ENCODE results near the gene C6orf15.
A peak's percentile ranks its signal among the peaks of the same experiment; 100 is the strongest.
"Not testable (repeated sequence)": the region's sequence is repeated elsewhere in the genome, so short reads cannot be mapped to it uniquely, and the experiment has no call there.

Gene C6orf15

GRCh38 chr6:31098449-31098938, 13.9 kb downstream of the C6orf15 start:
- DNase-seq: no peak

GRCh38 chr6:31096656-31097055, 15.7 kb downstream of the C6orf15 start:
- peak; percentile 27 for DNase-seq

GRCh38 chr6:31096215-31096614, 16.2 kb downstream of the C6orf15 start:
- no peak for DNase-seq

- peak; percentile 37 for DNase-seq
Observed at GRCh38 chr6:31094389-31094881, 17.9 kb downstream of the C6orf15 start.

GRCh38 chr6:31092769-31093505, 19.4 kb downstream of the C6orf15 start:
- peak; percentile 83 for DNase-seq

- DNase-seq: no peak
Observed at GRCh38 chr6:31092238-31092637, 20.1 kb downstream of the C6orf15 start.

GRCh38 chr6:31091680-31092079, 20.7 kb downstream of the C6orf15 start:
- no peak for DNase-seq

GRCh38 chr6:31090973-31091364, 21.4 kb downstream of the C6orf15 start:
- DNase-seq: no peak

- DNase-seq: no peak
Observed at GRCh38 chr6:31090275-31090972, 22.0 kb downstream of the C6orf15 start.

- peak; percentile 87 for DNase-seq
Observed at GRCh38 chr6:31087494-31088089, 24.8 kb downstream of the C6orf15 start.

- no peak for DNase-seq
Observed at GRCh38 chr6:31086788-31087440, 25.5 kb downstream of the C6orf15 start.

- peak; percentile 52 for DNase-seq
Observed at GRCh38 chr6:31083742-31084354, 28.5 kb downstream of the C6orf15 start.

- DNase-seq: no peak
Observed at GRCh38 chr6:31081872-31082271, 30.5 kb downstream of the C6orf15 start.

GRCh38 chr6:31079656-31080261, 32.6 kb downstream of the C6orf15 start:
- peak; percentile 75 for DNase-seq

- no peak for DNase-seq
Observed at GRCh38 chr6:31076611-31077010, 35.8 kb downstream of the C6orf15 start.

- no peak for DNase-seq
Observed at GRCh38 chr6:31075528-31075927, 36.8 kb downstream of the C6orf15 start.

GRCh38 chr6:31074401-31074800, 38.0 kb downstream of the C6orf15 start:
- no peak for DNase-seq

GRCh38 chr6:31070711-31071197, 41.6 kb downstream of the C6orf15 start:
- DNase-seq: no peak

- peak; percentile 71 for DNase-seq
Observed at GRCh38 chr6:31068669-31069340, 43.6 kb downstream of the C6orf15 start.

GRCh38 chr6:31067891-31068668, 44.3 kb downstream of the C6orf15 start:
- not testable (repeated sequence) for DNase-seq

- not testable (repeated sequence) for DNase-seq
Observed at GRCh38 chr6:31067028-31067427, 45.3 kb downstream of the C6orf15 start.

Data from hematopoietic multipotent progenitor cell treated with erythropoietin and hydrocortisone succinate and interleukin-3 and kit ligand, for 8 days (in vitro differentiated cells).